ENCODE results near the gene A3GALT2.

DNA sequence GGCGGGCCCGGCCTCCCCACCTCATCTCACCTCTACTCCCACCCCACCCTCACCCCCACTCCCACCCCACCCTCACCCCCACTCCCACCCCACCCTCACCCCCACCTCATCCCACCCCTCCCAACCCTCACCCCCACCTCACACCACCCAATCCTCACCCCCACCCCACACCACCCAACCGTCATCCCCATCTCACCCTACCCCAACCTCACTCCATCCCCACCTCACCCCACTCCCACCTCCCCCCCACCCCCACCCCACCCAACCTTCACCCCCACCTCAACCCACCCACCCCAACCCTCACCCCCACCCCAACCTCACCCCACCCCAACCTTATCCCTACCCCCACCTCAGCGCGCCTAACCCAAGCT, 13.4 kb downstream of the A3GALT2 start:
- TF ChIP-seq POLR2A (IDR thresholded peaks at IDR 0.05; ENCODE audit: extremely low read depth, insufficient read length) = no peak
- TF ChIP-seq, protein P1, sequence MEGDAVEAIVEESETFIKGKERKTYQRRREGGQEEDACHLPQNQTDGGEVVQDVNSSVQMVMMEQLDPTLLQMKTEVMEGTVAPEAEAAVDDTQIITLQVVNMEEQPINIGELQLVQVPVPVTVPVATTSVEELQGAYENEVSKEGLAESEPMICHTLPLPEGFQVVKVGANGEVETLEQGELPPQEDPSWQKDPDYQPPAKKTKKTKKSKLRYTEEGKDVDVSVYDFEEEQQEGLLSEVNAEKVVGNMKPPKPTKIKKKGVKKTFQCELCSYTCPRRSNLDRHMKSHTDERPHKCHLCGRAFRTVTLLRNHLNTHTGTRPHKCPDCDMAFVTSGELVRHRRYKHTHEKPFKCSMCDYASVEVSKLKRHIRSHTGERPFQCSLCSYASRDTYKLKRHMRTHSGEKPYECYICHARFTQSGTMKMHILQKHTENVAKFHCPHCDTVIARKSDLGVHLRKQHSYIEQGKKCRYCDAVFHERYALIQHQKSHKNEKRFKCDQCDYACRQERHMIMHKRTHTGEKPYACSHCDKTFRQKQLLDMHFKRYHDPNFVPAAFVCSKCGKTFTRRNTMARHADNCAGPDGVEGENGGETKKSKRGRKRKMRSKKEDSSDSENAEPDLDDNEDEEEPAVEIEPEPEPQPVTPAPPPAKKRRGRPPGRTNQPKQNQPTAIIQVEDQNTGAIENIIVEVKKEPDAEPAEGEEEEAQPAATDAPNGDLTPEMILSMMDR (IDR thresholded peaks at IDR 0.05; ENCODE audit: low read depth, low read length) = no peak
- TF ChIP-seq, protein P2, sequence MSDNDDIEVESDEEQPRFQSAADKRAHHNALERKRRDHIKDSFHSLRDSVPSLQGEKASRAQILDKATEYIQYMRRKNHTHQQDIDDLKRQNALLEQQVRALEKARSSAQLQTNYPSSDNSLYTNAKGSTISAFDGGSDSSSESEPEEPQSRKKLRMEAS (IDR thresholded peaks at IDR 0.05; ENCODE audit: low read depth, low read length) = no peak

Data from NB4 (cell line).